Measurements from ENCODE around the gene AFTPH. TPM values are rescaled to one million over a fixed set of nuclear protein-coding genes. Genes with fewer than 3 reads are reported as not detected.
"Not testable (repeated sequence)": the region's sequence is repeated elsewhere in the genome, so short reads cannot be mapped to it uniquely, and the experiment has no call there.

AFTPH gene
- total RNA-seq, 3 donors from 2014 or later (not counting 1 experiment from before 2014, with no cell fraction given), result 28.9 to 39.6 (median 39.5) TPM

- Mint-ChIP-seq H3K36me3 (no peaks in the 10 kb centered on the region), H3K27me3 (ENCODE audit: low read depth in 2 of 2) (no peaks in the 10 kb centered on the region), H3K9me3 (no peaks in the 10 kb centered on the region), H3K4me3 (peak overlapping the region; percentile 68), H3K4me1 (peaks cover 33 to 47% of the 10 kb centered on the region in 2 donors), H3K27ac (peak overlapping the region; percentile 96 to 98)
- H3K4me1 ChIP-seq (ENCODE audit: control insufficient read depth, insufficient read depth, low read length), result peaks cover 11% of the 10 kb centered on the region
- DNase-seq, result no peak
- no peaks in the 10 kb centered on the region for H3K27me3 ChIP-seq (ENCODE audit: control insufficient read depth, insufficient read depth, low read length)
- no peaks in the 10 kb centered on the region for H3K9me3 ChIP-seq (ENCODE audit: control insufficient read depth, insufficient read depth, low read length)
- ATAC-seq, result no peak
- TF ChIP-seq, protein P1, sequence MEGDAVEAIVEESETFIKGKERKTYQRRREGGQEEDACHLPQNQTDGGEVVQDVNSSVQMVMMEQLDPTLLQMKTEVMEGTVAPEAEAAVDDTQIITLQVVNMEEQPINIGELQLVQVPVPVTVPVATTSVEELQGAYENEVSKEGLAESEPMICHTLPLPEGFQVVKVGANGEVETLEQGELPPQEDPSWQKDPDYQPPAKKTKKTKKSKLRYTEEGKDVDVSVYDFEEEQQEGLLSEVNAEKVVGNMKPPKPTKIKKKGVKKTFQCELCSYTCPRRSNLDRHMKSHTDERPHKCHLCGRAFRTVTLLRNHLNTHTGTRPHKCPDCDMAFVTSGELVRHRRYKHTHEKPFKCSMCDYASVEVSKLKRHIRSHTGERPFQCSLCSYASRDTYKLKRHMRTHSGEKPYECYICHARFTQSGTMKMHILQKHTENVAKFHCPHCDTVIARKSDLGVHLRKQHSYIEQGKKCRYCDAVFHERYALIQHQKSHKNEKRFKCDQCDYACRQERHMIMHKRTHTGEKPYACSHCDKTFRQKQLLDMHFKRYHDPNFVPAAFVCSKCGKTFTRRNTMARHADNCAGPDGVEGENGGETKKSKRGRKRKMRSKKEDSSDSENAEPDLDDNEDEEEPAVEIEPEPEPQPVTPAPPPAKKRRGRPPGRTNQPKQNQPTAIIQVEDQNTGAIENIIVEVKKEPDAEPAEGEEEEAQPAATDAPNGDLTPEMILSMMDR (IDR thresholded peaks at IDR 0.05), result no peak
- no peak overlapping the region for H3K4me3 ChIP-seq (ENCODE audit: low read length)
- H3K27ac ChIP-seq (ENCODE audit: low read length), result no peak overlapping the region
- no peaks in the 10 kb centered on the region for H3K36me3 ChIP-seq (ENCODE audit: control insufficient read depth, insufficient read depth, low read length)
- no CpG with 5 or more reads among the region's 3 CpGs for WGBS (ENCODE audit: insufficient coverage)
- intact Hi-C loops (cut with micrococcal nuclease), result loop anchor here (10.0 kb wide), 1 partner anchor 519 kb away; no protein-coding TSS in a partner anchor
Observed at GRCh38 chr2:64526034-64526433, 1.9 kb downstream of the AFTPH start.

- H3K27ac Mint-ChIP-seq; H3K9me3 Mint-ChIP-seq; H3K27ac ChIP-seq (ENCODE audit: low read length); DNase-seq; H3K9me3 ChIP-seq (ENCODE audit: control insufficient read depth, insufficient read depth, low read length); H3K4me3 ChIP-seq (ENCODE audit: low read length); H3K4me3 Mint-ChIP-seq; H3K36me3 ChIP-seq (ENCODE audit: control insufficient read depth, insufficient read depth, low read length); H3K27me3 ChIP-seq (ENCODE audit: control insufficient read depth, insufficient read depth, low read length); H3K36me3 Mint-ChIP-seq; intact Hi-C loops (cut with micrococcal nuclease); ATAC-seq; H3K4me1 ChIP-seq (ENCODE audit: control insufficient read depth, insufficient read depth, low read length); H3K27me3 Mint-ChIP-seq (ENCODE audit: low read depth in 2 of 2): not testable (repeated sequence)
- 84% methylated on average over 2 of the region's 2 CpGs for WGBS (ENCODE audit: insufficient coverage)
- peaks cover 41 to 53% of the 10 kb centered on the region in 2 donors for H3K4me1 Mint-ChIP-seq
Observed at GRCh38 chr2:64530946-64531345, 6.8 kb downstream of the AFTPH start.

DNA sequence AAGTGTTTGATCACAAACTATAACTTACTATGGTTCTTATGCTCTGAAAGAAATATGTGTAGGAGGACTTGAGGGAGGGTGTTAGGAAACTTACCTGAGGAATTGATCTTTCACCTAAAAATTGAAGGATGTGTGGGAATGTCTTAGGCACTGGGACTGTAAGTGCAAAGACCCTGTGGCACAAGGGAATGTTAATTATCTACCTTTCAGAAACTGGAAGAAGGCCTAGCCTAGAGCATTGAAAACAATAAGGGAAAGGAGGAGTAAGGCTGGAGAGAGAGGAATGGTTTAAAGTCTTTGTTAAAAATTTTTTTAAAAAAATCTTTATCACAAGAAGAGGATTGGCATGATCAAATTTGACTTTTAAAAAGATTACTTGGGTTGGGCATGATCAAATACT is 7.9 kb downstream of the AFTPH start:
- DNase-seq (no peak), ATAC-seq (no peak)
- Mint-ChIP-seq H3K36me3 (no peaks in the 10 kb centered on the region), H3K27ac (peak overlapping the region; percentile 57 to 79), H3K9me3 (no peaks in the 10 kb centered on the region), H3K27me3 (ENCODE audit: low read depth in 2 of 2) (no peaks in the 10 kb centered on the region), H3K4me1 (peaks cover 41 to 48% of the 10 kb centered on the region in 2 donors), H3K4me3 (no peak overlapping the region)
- Histone ChIP-seq H3K4me1 (ENCODE audit: control insufficient read depth, insufficient read depth, low read length) (peaks cover 4% of the 10 kb centered on the region), H3K4me3 (ENCODE audit: low read length) (no peak overlapping the region), H3K27ac (ENCODE audit: low read length) (no peak overlapping the region), H3K9me3 (ENCODE audit: control insufficient read depth, insufficient read depth, low read length) (no peaks in the 10 kb centered on the region), H3K27me3 (ENCODE audit: control insufficient read depth, insufficient read depth, low read length) (no peaks in the 10 kb centered on the region), H3K36me3 (ENCODE audit: control insufficient read depth, insufficient read depth, low read length) (no peaks in the 10 kb centered on the region)
- TF ChIP-seq, protein P1 (IDR thresholded peaks at IDR 0.05), result no peak
- intact Hi-C loops (cut with micrococcal nuclease), result no loop called here

- Histone ChIP-seq H3K9me3 (ENCODE audit: control insufficient read depth, insufficient read depth, low read length) (no peaks in the 10 kb centered on the region), H3K4me1 (ENCODE audit: control insufficient read depth, insufficient read depth, low read length) (peaks cover 4% of the 10 kb centered on the region), H3K27me3 (ENCODE audit: control insufficient read depth, insufficient read depth, low read length) (no peaks in the 10 kb centered on the region), H3K36me3 (ENCODE audit: control insufficient read depth, insufficient read depth, low read length) (no peaks in the 10 kb centered on the region), H3K4me3 (ENCODE audit: low read length) (no peak overlapping the region), H3K27ac (ENCODE audit: low read length) (no peak overlapping the region)
- TF ChIP-seq, protein P1 (IDR thresholded peaks at IDR 0.05), result no peak
- DNase-seq (no peak), ATAC-seq (peak in 2 of 3 donors; percentile 30 to 40)
- Mint-ChIP-seq H3K27ac (peak overlapping the region; percentile 22 to 33), H3K4me1 (peaks cover 37 to 45% of the 10 kb centered on the region in 2 donors), H3K27me3 (ENCODE audit: low read depth in 2 of 2) (no peaks in the 10 kb centered on the region), H3K4me3 (no peak overlapping the region), H3K9me3 (no peaks in the 10 kb centered on the region), H3K36me3 (no peaks in the 10 kb centered on the region)
- intact Hi-C loops (cut with micrococcal nuclease), result no loop called here
Observed at GRCh38 chr2:64533882-64534281, 9.8 kb downstream of the AFTPH start.

All from natural killer cell (primary cell).